ENCODE data around the gene HLA-DMB.
A peak's percentile ranks its signal among the peaks of the same experiment; 100 is the strongest.

Gene HLA-DMB

DNA sequence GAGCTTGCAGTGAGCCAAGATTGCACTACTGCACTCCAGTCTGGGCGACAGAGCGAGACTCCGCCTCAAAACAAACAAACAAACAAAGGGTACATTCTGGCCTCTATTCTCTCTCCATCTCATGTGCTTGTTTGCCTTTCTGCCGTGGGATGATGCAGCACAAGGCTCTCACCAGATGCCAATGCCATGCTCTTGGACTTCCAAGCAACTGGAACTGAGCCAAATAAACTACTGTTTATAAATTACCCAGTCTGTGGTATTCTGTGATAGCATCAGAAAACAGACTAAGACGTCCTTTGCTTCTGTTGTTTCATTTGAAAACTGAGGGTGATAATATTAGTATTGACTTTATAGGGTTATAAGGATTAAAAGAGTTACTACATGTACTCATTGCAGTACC, 23.9 kb upstream of the HLA-DMB start:
- Mint-ChIP-seq H3K9me3 (ENCODE audit: low read depth) (no peaks in the 10 kb centered on the region), H3K27ac (peak overlapping the region; percentile 89), H3K27me3 (no peaks in the 10 kb centered on the region), H3K4me1 (ENCODE audit: low read depth) (peaks cover 63% of the 10 kb centered on the region), H3K4me3 (no peak overlapping the region), H3K36me3 (peaks cover under 1% of the 10 kb centered on the region)

DNA sequence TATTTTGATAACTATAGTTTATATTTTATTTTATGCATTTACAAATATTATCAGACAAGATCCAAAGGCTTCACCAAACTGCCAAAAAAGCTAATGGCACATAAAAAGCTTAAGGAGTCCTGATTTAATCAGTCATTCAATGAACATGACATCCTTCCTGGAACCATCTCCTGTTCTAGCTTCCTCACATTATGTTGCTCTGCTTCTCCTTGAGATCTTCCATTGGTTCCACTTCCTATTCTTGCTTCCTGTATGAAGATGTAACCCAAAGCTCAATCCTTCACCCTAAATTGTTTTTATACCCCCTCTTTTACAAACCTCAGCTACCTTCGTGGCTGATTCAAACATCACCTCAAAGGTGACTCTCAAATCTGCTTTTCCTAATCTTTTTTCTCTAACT, 23.0 kb upstream of the HLA-DMB start:
- Mint-ChIP-seq H3K27ac (peak overlapping the region; percentile 82), H3K4me1 (ENCODE audit: low read depth) (peaks cover 63% of the 10 kb centered on the region), H3K4me3 (no peak overlapping the region), H3K27me3 (no peaks in the 10 kb centered on the region), H3K36me3 (peaks cover 4% of the 10 kb centered on the region), H3K9me3 (ENCODE audit: low read depth) (no peaks in the 10 kb centered on the region)

DNA sequence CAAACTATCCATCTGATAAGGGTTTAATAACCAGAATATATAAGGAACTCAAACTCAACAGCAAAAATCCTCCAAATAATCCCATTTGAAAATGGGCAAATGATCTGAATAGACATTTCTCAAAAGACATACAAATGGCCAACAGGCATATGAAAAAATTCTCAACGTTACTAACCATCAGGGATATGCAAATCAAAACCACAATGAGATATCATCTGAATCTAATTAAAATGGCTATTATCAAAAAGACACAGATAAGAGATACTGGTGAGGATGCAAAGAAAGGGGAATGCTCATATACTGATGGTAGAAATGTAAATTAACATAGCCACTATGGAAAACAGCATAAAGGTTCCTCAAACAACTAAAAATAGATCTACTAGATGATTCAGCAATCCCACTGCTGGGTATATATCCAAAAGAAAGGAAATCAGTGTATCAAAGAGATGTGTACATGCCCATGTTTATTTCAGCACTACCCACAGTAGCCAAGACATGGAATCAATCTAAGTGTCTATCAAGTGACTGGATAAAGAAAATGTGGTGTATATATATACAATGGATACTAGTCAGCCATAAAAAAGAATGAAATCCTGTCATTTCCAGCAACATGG, 21.5 kb upstream of the HLA-DMB start:
- peaks cover 8% of the 10 kb centered on the region for H3K36me3 Mint-ChIP-seq
- H3K4me1 Mint-ChIP-seq (ENCODE audit: low read depth) = peaks cover 61% of the 10 kb centered on the region
- H3K27ac Mint-ChIP-seq = peak overlapping the region; percentile 56
- no peak overlapping the region for H3K4me3 Mint-ChIP-seq
- H3K27me3 Mint-ChIP-seq = no peaks in the 10 kb centered on the region
- no peaks in the 10 kb centered on the region for H3K9me3 Mint-ChIP-seq (ENCODE audit: low read depth)

DNA sequence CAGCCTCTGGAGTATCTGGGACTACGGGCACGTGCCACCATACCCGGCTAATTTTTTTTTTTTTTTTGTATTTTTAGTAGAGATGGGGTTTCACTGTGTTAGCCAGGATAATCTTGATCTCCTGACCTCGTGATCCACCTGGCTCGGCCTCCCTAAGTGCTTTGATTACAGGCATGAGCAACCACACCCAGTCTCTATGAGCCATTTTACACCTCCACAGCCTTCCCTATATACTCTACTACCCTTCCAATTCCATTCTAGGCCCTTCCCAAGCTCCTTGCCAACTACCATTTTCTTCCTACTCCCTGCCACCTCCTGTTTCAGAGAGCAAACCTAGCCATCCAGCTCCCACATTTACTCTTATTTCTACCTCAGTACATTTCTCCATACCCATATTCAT, 19.7 kb upstream of the HLA-DMB start:
- peaks cover 8% of the 10 kb centered on the region for H3K36me3 Mint-ChIP-seq
- H3K27me3 Mint-ChIP-seq = no peaks in the 10 kb centered on the region
- no peak overlapping the region for H3K4me3 Mint-ChIP-seq
- no peaks in the 10 kb centered on the region for H3K9me3 Mint-ChIP-seq (ENCODE audit: low read depth)
- H3K27ac Mint-ChIP-seq = no peak overlapping the region
- H3K4me1 Mint-ChIP-seq (ENCODE audit: low read depth) = peaks cover 50% of the 10 kb centered on the region

DNA sequence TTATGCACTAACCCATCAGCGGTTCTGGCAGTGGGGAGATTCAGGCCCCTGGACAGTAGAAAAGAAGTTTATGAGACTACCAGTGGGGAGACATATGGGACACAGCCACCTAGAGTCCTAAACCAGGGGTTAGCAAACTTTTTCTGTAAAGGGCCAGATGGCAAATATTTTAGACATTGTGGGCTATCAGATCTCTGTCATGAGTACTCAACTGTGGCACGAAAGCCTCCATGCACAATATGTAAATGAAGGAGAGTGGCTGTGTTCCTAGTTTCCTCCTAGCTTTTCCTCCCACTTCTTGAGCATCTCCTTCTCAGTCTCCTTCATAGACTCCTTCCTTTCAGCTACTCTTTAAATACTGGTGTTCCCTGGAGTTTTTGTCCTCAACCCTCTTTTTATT, 15.3 kb upstream of the HLA-DMB start:
- H3K27me3 Mint-ChIP-seq = no peaks in the 10 kb centered on the region
- no peak overlapping the region for H3K4me3 Mint-ChIP-seq
- no peaks in the 10 kb centered on the region for H3K9me3 Mint-ChIP-seq (ENCODE audit: low read depth)
- H3K27ac Mint-ChIP-seq = no peak overlapping the region
- peaks cover 8% of the 10 kb centered on the region for H3K36me3 Mint-ChIP-seq
- peaks cover 51% of the 10 kb centered on the region for H3K4me1 Mint-ChIP-seq (ENCODE audit: low read depth)

DNA sequence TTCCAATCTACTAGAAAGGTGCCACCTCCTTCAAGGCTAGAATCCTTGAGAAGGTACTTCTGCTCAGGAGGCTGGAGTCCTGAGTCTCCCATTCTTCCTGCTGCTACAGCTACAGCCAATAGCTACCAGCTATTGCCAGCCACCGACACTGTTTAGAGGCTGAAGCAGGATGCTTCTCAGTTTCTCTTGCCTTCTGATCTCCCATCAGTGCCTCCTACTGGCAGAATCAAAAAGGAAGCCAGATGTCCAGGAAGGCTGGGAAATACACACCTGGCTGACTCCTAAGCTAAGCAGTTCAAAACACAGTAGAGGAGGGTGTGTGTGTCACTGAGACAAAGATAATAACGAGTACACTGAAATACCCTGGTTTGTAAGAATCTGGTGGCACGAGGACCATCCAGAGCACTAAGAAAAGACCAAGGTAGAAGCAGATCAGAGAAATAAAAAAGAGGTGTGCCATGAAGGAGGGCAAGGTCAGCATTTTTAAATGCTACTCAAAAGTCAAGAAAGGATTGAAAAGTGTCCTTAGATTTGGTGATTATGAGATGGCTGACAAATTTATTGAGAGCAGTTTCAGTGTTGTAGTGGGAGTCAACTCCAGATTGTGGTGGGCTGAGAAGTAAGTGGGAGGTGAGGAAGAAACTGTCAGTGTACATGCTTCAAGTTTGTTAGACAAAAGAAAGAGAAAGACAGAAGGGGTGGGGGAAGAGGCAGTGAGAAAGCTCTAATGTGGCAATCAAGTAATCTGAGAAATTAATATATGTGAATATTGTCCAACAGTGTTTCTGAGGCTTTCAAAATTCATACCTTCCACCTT, 14.4 kb upstream of the HLA-DMB start:
- H3K4me1 Mint-ChIP-seq (ENCODE audit: low read depth) = peaks cover 46% of the 10 kb centered on the region
- peak overlapping the region; percentile 62 for H3K27ac Mint-ChIP-seq
- H3K4me3 Mint-ChIP-seq = peak overlapping the region; percentile 66
- no peaks in the 10 kb centered on the region for H3K27me3 Mint-ChIP-seq
- no peaks in the 10 kb centered on the region for H3K9me3 Mint-ChIP-seq (ENCODE audit: low read depth)
- H3K36me3 Mint-ChIP-seq = peaks cover 8% of the 10 kb centered on the region

DNA sequence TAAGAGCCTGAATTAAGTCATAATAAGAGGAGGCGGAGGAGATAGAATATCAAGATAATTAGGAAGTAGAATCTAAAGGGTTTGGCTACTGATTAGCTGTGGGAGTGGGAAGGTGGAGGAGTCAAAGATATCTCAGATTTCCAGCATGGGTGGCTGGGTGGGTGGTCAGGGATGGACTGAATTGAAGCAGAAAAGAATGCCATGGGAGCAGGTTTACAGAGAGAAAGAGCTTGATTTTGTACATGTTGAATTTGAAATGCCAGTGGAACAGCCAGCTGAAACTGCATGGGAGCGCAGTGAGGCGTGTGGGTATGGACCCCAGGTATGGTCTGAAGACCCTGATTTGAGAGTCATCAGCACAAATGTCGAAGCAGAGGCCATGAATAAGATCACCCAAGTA, 13.4 kb upstream of the HLA-DMB start:
- H3K4me3 Mint-ChIP-seq = no peak overlapping the region
- H3K9me3 Mint-ChIP-seq (ENCODE audit: low read depth) = no peaks in the 10 kb centered on the region
- peak overlapping the region; percentile 17 for H3K27ac Mint-ChIP-seq
- no peaks in the 10 kb centered on the region for H3K27me3 Mint-ChIP-seq
- H3K4me1 Mint-ChIP-seq (ENCODE audit: low read depth) = peaks cover 54% of the 10 kb centered on the region
- peaks cover 3% of the 10 kb centered on the region for H3K36me3 Mint-ChIP-seq

DNA sequence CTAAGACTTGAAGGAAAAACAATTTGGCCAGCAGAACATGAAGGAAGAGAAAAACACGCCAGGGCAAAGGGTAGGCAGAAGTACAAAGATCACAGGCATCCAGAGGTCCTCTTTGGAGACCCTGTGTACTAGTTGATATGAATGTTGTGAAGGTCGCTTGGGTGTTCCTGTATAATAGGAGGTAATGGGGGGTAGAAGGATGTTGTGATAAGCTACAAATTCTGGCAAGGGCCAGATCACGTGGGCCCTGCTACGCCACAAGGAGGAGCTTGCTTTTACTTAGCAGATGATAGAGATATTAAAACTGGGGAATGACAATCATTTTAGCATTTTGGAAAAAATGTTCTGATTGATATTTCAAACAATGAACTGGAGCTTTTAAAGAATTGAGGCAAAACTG, 12.9 kb upstream of the HLA-DMB start:
- H3K36me3 Mint-ChIP-seq = peaks cover 3% of the 10 kb centered on the region
- H3K4me3 Mint-ChIP-seq = no peak overlapping the region
- H3K9me3 Mint-ChIP-seq (ENCODE audit: low read depth) = no peaks in the 10 kb centered on the region
- H3K27ac Mint-ChIP-seq = no peak overlapping the region
- H3K27me3 Mint-ChIP-seq = no peaks in the 10 kb centered on the region
- H3K4me1 Mint-ChIP-seq (ENCODE audit: low read depth) = peaks cover 56% of the 10 kb centered on the region

DNA sequence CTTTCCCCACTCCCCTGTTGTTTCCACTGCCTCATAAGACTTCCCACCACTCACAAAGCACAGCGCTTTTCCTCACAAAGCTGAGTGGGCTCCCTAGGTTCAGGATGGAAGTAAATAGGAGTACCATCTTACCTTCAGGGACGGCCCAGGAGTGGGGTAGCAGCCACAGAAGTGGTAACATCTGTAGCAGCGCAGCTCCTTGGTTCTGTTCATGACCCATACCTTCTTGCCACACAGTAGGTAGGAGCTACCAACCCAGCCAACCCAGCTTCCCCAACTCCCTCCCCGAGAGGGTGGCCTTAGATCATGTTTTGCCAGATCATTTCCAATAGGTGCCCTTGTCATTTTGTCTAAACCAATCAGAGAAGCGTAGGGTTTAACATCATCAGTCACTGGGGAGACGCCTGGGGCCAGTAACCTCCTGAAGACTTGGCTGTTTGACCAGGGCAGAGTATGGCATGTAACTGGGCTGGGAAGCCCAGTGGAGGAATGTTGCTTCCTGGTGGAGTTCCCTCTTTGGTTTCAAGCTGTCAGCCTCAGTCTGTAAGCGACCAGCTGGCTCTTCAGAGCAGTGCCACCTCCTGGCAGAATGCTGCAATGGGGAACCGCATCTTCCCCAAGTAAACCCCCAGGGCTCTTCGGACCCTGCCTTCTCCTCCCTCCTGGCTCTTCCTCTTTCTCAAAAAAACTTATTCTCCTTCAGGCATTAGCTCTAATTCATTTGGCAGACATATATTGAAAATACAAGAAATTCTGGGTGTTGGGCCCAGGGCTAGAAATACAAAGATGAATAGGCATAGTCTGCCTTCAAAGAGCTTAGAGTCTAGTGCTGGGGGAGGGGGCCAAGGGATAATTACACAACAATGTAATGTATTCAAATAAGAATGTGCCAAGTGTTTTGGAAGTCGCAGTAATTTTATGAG, 12.2 kb upstream of the HLA-DMB start, which contains the start of gene HLA-DMA:
HLA-DMA (minus strand) TSS at position 281 of the 923 bp plus-strand sequence; CDS start at position 220, 61 bp downstream.
- Mint-ChIP-seq H3K4me3 (peak within 1 kb of the TSS; percentile 82), H3K4me1 (ENCODE audit: low read depth) (peaks cover 56% of the 10 kb centered on the region), H3K27ac (peak within 1 kb of the TSS; percentile 87), H3K36me3 (peaks cover 3% of the 10 kb centered on the region), H3K27me3 (no peaks in the 10 kb centered on the region), H3K9me3 (ENCODE audit: low read depth) (no peaks in the 10 kb centered on the region)

DNA sequence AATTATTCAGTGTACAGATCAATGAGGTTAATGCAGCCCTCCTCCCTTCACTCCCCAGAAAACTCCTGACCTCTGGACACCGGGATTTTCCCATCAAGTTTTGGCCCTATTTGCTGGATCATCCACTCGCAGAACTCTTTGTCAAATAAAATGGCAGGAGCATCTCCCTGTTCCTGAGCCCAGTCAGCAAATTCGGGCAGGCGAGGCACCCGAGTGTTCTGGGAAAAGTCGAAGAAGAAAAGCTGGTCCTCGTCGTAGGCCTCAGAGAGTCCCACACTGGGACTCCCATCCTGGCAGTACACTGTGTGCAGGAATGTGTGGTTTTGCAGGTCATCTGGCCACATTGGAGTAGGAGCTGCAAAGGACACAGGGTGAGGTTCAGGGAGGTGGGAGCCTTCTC, 9.6 kb upstream of the HLA-DMB start:
- H3K27me3 Mint-ChIP-seq = no peaks in the 10 kb centered on the region
- H3K27ac Mint-ChIP-seq = no peak overlapping the region
- no peaks in the 10 kb centered on the region for H3K9me3 Mint-ChIP-seq (ENCODE audit: low read depth)
- peak overlapping the region; percentile 20 for H3K4me3 Mint-ChIP-seq
- peaks cover 56% of the 10 kb centered on the region for H3K4me1 Mint-ChIP-seq (ENCODE audit: low read depth)
- no peaks in the 10 kb centered on the region for H3K36me3 Mint-ChIP-seq

DNA sequence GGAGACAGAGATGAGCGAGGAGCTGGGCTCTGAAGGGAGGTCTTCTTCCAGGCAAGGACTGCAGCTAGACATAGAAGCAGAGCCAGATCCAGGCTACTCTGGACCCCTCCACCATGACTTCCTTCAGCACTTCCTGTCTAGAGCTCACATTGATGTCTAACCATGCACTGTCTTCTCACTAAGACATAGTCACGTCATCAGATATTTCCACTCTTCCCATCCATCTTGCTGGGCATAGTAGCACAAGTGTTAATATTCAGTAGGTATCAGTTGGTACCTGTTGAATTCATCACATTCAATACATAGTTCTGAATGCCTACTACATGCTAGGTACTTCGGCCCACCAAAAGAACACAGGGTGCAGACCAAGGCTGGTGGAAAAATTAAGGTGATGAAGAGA, 9.2 kb upstream of the HLA-DMB start:
- Mint-ChIP-seq H3K27me3 (no peaks in the 10 kb centered on the region), H3K9me3 (ENCODE audit: low read depth) (no peaks in the 10 kb centered on the region), H3K4me1 (ENCODE audit: low read depth) (peaks cover 56% of the 10 kb centered on the region), H3K27ac (no peak overlapping the region), H3K36me3 (no peaks in the 10 kb centered on the region), H3K4me3 (peak overlapping the region; percentile 20)

DNA sequence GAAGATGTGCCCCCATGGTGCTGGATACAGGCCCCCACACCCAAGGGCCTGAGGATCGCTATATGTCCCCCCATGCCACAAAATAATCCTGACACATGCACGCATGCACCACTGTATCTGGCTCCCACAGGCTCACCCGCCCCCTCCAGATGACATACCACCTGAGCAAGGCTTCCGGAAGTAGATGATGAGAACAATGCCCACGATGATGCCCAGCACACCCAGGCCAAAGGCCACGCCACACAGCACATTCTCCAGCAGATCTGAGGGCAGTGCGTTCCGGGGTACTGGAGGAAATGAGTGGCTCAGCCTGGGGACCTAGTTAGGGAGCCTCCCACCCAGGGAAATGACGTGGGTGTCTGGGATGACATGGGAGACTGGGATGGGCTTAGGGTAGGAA, 8.3 kb upstream of the HLA-DMB start:
- Mint-ChIP-seq H3K4me1 (ENCODE audit: low read depth) (peaks cover 56% of the 10 kb centered on the region), H3K4me3 (no peak overlapping the region)

DNA sequence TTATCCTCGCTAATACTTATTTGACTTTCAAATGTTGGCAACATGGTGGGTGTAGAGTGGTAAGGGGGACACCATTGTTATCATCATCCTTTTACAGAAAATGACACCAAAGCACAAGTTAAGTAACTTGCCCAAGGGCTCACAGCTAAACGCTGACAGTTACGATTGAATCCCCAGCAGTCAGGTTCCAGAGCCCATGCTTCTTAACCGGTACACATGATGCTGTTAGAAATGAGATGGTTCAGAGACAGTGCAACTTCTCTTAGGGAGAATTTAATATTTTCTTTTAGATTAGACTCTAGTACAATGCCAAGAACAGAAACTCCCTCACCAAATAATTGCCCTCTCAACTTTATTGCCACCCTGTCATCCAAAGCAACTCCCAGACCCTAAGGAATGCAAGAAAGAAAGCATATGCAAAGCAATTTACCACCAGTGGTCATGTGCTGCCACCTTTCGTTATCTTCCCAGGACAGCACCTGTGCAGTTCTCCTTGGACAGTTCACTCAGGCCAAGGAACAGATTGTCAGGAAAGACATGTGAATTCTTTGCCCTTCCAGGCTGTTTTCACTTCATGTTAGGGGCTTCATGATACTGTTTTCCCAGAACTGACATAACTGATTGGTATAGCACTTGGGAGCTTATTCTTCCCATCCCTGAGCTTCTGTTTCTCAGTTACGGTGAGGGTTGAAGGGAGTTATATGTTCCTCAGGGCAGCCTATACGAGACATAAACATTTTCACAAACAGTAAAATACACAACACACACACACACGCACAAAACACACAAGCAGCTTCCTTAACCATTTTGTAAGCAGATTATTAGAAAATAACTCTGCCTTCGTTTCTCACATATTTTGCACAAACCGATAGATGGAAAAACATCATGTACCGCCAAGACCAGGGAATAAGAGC, 7.0 kb upstream of the HLA-DMB start:
- no peaks in the 10 kb centered on the region for H3K9me3 Mint-ChIP-seq (ENCODE audit: low read depth)
- H3K27ac Mint-ChIP-seq = no peak overlapping the region
- no peak overlapping the region for H3K4me3 Mint-ChIP-seq
- no peaks in the 10 kb centered on the region for H3K27me3 Mint-ChIP-seq
- peaks cover 55% of the 10 kb centered on the region for H3K4me1 Mint-ChIP-seq (ENCODE audit: low read depth)
- H3K36me3 Mint-ChIP-seq = no peaks in the 10 kb centered on the region

More for the DNA sequence above, 8.3 kb upstream of the HLA-DMB start:
- Mint-ChIP-seq H3K27ac (no peak overlapping the region), H3K36me3 (no peaks in the 10 kb centered on the region), H3K27me3 (no peaks in the 10 kb centered on the region), H3K9me3 (ENCODE audit: low read depth) (no peaks in the 10 kb centered on the region)

DNA sequence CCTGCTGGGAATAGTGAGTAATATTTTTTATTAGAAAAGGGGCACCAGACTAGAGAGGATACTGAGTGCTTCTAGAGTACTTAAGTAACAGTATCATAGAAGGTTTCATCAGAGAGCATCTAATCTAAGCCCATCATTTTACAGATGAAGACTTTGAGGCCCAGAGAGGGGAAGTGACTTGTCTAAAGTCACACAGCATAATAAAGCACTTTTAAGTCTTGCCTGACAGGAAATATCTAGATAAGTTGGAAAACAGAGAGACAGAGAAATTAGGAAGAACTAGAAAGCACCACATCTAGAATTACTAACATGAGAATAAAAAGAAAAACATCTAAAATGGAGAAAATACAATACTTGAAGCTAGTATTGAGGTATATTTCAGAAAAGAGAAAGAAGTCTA, 6.1 kb upstream of the HLA-DMB start:
- H3K4me1 Mint-ChIP-seq (ENCODE audit: low read depth) = peaks cover 56% of the 10 kb centered on the region
- no peaks in the 10 kb centered on the region for H3K36me3 Mint-ChIP-seq
- no peak overlapping the region for H3K27ac Mint-ChIP-seq
- no peaks in the 10 kb centered on the region for H3K27me3 Mint-ChIP-seq
- no peak overlapping the region for H3K4me3 Mint-ChIP-seq
- no peaks in the 10 kb centered on the region for H3K9me3 Mint-ChIP-seq (ENCODE audit: low read depth)

Data from activated naive CD8-positive, alpha-beta T cell (primary cell).